GM21423 (cell line): ENCODE results near the gene ZC3H4.
"Not testable (repeated sequence)": the region's sequence is repeated elsewhere in the genome, so short reads cannot be mapped to it uniquely, and the experiment has no call there.

ENCODE experiments used
- ATAC-seq: cut with Tn5 transposase; IDR thresholded peaks from one replicate; pipeline ENCODE4 v1.9.1; 2021; ENCODE audit warnings: mild to moderate bottlenecking, moderate library complexity; ENCODE audit not compliant: unreplicated experiment

Gene ZC3H4

DNA sequence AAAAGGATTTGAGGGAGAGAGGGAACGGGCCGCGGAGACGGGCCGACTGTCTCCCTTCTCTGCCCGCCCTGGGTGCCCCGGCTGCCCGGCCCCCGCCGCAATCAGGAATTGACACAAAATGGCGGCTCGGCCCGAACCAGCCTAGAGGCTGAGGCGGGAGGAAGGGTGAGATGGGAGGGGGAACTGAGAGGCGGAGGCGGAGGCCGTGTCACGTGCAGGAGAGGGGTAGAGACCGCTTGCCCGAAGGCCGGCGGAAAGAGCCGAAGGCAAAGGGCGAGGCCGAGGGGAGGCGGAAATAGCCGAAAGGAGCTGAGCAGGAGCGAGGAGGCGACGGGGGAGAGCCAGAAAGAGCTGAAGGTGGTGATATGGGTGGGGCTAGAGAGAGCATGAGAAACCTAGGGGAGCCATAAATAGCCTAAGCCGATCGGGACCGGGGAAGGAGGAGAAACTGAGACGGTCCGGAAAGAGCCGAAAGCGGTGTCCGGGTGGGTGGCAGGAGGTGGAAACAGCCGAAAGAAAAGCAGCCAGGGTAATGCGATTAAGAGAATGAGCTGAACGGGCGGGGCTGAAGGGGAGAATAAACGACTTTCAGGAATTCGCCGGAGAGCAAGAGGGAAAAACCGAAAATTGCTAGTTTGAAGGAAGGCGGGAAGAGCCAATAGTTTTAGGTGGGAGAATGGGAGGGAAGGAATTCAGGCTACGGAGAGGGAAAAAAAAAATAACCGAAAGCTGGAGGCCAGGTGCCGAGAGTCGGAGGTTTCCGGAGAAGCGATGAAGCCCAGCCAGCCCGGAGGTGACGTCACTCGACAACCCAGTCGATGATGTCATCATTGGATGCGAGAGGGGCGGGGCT is at the start of gene ZC3H4:
Gene ZC3H4, minus strand, starts transcription at position 780 of the 853 bp plus-strand sequence. CDS start 1,192 bp downstream, outside the sequence.
- peak; percentile 80 for ATAC-seq

DNA sequence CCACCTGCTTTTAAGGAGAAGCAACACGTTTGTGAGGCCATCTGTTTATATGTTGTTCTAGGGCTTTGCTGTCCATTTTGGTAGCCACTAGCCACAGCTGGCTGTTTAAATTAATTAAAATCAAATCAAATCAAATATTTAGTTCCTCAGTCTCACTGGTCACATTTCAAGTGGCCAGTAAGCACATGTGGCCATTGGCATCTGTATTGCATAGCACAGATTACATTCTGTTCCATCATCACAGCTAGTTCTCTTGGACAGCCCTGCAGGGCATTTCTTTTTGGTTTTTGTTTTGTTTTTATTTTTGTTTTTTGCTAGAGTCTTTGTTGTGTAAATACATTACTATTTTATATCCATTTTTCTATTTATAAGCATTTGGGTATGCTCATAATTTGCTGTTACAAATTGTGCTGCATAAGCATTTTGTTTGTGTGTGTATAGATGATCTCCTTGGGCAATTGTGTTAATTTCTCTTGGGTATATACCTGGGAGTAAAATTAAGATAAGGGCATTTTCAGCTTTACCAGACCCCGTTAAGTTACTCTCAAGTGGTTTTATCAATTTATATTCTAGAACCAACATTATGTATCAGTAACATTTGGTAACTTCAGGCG is 48.4 kb upstream of the ZC3H4 start:
- no peak for ATAC-seq

DNA sequence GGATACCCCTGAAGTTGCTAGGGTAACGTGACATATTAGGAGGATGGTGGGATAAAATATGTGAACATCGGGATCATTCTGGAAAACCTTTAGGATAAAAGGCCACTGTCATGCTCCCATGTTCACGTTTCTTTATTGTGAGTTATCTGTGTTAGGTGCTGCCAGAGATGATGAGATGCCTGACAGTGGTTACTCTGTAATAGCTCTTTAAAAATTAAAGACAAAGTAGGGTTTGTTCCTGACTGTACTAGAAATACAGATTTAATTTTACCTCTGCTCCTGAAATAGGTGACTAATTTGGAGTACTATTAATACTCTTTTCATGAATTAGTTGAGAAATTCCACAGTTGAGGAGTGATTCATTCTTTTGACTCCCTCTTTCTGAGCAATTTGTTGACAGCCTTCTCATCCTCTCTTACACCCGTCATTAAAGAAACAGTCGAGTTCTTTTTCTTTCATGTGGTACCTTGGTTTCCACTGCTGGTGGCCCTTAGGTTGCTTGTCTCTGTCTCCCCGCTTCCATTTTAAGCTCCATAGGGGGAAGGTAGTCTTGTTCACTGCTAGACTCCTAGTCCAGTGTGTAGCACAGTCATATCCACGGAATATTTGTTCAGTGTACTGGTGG is 45.4 kb upstream of the ZC3H4 start:
- ATAC-seq: no peak

DNA sequence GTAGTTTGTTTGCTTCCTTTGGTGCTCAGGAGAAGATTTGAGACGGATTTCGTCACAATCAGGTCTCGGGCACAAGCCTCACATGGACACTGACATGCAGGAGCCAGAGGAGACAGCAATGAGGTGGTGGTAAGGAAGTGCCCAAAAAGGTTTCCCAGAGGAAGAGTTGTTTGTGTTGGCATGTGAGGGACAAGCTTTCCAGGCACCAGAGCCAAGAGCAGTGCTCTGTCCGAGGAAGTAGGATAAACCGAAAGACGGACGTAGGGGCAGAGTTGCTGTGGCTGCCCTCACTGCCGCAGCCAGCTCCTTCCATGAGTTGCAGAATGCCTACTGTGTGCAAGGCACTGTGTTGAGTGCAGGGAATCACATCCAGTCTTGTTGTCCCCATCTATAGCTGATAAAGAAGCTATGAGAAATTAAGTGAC is 44.8 kb upstream of the ZC3H4 start:
- ATAC-seq: no peak

DNA sequence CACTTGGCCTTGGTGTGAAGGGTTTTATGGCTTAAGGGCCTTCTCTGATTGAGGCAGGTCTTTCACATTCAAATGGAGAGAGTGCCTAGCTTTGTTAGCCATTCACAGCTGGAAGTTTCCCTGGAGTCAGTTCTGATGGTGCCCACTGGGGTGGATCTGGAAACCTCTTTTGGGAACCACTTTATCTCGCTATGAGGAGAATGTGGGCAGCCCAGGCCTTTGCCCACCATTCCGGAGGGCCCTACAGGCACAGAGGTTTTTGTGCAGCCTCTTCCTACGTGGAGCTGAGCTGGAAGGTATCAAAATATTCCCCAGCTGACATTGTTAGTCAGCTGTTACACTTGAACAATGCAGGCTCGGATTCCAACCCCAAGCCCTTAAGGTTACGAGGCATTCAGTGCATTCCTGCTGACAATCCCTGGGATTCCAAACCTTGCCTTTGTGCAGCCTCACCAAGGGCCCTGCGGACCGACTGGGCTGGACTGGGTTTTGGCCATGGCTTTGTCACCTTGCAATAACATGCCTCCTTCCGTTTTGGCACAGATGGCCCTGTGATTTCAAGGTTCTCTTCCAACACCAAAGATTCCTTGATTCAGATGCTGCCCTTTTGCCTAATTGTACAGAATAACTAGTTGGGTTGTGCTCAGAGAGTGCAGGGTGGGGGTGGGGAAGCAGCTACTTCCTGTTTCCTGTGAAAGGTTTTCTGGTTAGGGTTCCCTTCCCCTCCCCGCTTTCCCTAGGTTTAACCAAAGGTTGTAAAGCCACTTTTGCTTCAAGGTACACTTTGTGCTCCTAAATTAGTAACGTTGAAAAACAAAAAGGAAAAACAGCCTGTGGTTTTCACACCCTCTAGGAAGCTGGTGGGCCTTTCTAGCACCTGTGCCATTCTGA is 44.1 kb upstream of the ZC3H4 start:
- no peak for ATAC-seq

DNA sequence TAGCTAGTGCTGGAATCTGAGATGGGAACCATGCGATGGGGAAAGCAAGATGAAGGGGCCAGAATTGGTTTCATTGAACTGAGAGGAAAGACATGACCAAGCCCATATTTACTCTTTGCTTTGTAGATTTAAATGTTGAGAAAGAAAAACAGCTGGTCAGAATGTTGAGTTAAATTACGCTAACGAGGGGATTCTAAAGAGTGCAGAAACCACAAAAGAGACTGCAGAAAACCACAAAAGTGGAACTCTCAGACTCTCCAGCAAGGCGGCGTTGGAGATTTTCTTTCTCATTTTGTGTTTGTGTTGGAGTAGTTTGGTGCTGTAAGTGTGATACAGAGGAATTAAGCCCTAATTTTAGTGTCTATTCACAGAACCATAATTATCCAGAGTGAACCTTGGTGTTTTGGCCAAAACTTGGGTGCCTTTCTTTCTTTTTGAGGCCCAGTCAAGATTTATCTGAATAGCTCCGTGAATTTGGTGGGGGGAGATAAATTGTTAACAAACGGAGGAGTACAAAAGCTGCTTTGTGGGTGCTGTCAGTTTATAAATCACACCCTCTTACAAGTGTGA is 43.4 kb upstream of the ZC3H4 start:
- no peak for ATAC-seq

DNA sequence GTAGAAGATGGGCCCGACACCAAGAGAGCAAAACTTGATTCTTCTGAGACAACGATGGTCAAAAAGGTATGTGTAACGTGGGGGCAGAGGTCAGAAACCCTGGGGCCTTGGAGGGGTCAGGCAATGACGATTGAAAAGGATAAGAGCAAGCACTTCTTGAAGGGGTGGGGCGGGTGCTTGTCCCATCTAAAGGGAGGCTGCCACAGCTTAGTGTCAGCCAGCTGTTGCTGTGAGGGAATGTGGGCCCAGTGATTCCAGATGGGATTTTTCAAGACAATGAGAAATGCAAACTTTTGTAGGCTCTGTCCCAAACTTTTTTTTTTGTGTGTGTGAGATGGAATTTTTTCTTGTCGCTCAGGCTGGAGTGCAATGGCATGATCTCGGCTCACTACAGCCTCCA is 41.6 kb upstream of the ZC3H4 start:
- ATAC-seq: no peak

DNA sequence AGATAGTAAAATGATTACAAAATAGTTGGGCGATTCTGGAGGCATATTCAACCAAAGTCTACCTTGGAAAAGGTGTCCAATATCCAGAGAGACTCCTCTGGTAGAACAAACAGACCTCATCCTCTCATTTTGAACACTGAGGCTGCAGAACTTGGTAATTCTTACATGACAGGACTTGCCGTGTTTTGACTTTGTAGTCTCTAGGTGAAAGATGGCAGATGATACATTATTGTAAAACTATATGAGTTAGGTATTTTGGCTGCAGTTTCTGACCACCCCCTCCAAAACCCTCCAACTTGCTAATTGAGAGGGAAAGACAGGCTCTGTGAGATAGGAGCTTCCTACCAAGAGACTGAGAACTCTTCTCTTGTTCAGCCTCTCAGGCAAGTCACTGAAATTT is 39.7 kb upstream of the ZC3H4 start:
- no peak for ATAC-seq

DNA sequence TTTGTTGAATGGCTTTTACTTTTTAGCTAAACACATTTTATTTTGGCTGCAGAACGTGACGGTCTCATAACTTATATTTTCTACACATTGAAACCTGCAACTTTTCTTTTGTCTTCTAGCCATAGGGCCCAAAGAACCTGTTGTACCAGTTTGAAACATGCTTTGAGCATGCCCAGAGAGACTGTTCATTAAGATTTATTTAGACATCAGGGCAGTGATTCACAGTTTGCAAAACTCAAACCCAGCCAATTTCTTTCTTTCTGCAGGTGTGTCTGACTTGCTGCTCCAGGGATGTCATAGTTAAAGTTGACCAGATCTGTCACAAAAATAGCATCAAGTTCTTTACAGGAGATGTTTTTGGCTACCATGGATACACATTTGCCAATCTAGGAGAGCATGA is 39.1 kb upstream of the ZC3H4 start:
- ATAC-seq: no peak

DNA sequence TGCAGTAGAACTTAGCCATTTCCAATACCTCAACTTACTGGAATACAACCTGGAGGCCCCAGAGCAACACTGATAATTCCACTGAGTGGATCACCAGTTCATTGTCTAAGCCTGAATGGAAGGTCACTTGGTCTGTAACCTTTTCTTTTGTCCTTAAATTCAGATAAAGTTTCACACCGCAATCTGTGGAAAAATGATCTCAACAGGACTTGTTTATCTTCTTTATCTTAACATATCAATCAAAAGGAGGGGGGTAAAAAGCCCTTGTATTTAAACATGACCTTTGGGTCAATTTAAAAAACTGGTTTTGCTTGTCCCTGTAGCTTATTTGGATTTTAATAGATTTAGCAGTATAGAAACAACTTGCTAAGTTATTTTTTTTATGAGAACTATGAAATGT is 38.6 kb upstream of the ZC3H4 start:
- no peak for ATAC-seq

DNA sequence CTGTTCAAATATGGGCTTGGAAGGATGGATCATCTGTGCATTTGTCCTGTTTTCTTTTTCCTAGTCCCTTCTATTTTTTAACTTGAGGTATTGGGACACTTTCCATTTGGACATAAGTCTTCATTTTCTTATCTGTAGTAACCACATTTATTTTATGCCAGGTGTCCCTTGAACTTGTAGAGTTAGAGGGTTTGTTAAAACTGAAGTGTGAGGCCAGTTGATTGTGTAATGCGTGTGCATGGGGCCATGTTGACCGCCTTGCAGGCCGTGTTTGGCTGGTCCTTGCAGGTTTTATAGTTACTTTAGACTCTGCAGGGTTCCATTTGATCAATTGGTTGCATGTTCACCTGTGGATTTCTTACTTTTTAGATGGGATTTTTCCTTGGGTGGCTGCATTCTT is 38.1 kb upstream of the ZC3H4 start:
- ATAC-seq: no peak

DNA sequence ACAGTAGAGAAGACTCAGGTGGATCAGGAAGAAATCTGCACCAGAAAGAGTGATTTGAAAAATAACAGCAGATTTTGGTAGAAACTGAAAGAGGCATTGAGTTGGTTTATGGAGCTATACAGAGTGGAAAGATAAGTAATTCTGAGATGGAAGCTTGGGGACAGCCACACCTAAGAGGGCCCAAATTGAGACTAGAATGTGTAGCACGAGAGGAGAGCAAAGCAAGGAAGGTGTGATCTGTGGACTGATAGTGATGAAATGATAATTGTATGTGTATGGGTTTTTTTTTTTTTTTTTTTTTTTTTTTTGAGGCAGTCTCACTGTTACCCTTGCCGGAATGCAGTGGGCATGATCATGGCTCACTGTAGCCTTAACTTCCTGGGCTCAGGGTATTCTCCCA is 33.3 kb upstream of the ZC3H4 start:
- ATAC-seq: no peak

DNA sequence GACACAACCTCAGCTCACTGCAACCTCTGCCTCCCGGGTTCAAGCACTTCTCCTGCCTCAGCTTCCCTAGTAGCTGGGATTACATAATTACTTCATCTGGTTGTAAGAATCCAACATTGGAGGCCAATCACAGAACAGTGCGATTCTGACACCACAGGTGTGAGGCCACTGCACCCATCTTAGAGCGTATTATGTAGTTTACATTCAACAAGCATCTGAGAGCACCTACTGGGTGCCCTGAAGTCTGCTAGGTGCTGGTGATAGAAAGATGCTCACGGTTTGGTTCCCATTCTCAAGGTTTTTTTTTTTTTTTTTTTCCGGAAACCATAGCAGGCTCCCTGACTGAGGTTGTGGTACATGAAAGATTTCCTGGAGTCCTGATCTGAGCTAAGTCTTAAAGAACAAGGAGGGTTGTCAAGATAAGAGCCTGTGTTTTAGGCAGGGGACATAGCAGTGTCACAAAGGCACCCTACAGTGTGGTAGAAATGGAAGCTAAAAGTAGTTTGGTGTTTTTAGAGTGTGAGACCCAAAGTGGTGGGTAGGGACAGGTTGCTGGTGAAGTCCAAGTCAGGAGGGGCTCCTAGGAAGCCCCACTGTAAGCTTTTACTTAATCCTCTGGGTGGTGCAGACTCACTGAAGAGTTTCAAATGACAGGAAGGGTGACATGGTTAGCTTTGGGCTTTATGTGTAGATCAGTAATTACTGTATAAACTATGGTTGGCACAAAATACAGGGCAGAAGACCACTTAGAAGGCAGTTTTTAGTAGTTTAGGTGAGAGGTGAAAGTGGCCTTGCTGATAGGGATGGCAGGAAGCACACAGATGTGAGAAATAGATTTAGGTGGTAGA is 32.3 kb upstream of the ZC3H4 start:
- no peak for ATAC-seq

DNA sequence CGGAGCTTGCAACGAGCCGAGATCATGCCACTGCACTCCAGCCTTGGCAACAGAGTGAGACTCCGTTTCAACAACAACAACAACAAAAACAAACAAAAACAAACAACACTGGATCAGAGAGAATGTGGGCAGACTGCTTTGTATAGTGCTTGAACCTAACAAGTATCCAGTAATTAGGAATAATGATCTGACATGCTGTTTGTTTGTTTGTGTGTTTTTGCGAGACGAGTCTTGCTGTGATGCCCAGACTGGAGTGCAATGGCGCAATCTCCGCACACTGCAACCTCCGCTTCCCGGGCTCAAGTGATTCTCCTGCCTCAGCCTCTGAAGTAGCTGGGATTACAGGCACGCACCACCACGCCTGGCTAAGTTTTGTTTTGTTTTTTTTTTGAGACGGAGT is 31.1 kb upstream of the ZC3H4 start:
- ATAC-seq: no peak

DNA sequence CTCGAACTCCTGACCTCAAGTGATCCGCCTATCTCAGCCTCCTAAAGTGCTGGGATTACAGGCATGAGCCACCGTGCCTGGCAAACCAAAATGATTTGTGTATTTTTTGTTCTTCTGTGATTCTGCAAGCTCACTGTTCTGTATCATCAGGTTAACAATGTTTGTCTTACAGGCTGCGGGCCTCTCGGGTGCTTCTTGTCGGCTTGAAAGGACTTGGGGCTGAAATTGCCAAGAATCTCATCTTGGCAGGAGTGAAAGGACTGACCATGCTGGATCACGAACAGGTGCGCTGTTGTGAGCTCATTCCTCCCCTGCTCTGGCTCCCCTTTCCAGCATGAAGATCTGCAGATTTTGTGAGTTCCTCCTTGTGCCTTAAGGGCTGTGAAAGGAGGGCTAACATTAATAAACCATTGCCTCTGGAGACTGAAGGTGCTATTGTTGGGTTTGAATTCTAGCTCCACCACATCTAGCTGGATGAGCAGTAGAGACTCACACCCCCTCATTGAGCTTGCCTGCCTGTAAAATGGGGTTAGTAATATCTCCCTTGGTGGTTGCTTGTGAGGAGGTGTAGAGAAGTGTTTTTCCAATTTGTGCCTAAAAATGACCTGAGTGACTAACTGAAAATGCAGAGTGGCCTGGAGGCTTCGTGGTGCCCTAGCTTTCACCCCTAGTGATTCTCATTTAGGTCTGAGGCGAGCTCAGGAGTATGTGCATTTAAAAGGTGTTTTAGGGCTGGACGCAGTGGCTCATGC is 29.9 kb upstream of the ZC3H4 start:
- ATAC-seq: no peak

DNA sequence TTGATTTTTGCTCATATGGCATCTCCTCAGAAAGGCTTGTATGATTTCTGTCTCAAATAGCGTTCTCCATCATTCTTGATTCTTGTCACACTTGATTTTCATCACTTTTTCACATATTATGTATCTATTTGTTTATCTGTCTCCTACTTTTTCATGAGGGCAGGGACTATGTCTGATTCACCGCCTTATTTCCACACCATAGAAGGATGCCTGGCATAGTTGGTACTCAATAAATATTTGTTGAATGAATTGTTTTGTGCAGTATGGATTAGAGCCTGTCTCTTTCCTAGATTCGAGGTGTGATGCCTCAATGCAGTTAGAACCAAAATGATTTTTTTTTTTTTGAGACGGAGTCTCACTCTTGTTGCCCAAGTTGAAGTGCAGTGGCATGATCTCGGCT is 29.2 kb upstream of the ZC3H4 start:
- no peak for ATAC-seq

DNA sequence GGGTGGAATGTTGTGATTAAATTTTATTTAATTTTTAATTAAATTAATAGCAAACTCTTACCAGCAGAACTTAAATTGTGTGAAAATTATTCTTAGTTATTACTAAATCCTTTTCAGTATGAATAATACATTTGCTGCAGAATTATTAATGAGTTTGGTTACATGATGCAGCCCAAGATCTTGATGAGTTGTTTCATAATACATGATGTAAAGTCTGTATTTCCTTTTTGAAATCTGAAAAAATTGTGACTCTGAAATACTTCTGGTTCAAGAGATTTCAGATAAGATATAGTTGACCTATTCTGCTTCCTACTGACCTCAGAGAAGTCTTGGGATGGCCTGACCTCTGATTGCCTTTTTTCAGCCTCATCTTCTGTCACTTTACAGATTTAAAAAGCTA is 28.1 kb upstream of the ZC3H4 start:
- no peak for ATAC-seq

DNA sequence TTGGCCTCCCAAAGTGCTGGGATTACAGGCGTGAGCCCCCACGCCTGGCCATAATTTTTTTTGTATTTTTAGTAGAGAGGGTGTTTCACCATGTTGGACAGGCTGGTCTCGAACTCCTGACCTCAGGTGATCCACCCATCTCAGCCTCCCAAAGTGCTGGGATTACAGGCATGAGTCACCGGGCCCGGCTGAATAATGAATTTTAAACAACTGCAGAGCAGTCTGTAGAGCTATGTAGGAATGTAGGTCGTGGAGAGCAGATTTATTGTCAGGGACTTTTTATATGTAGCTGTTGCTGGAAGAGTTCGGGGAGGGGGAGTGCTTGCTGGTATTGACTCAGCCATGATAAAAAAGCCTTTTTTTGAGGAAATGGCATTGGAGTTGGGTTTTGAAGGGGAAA is 27.7 kb upstream of the ZC3H4 start:
- ATAC-seq: not testable (repeated sequence)

DNA sequence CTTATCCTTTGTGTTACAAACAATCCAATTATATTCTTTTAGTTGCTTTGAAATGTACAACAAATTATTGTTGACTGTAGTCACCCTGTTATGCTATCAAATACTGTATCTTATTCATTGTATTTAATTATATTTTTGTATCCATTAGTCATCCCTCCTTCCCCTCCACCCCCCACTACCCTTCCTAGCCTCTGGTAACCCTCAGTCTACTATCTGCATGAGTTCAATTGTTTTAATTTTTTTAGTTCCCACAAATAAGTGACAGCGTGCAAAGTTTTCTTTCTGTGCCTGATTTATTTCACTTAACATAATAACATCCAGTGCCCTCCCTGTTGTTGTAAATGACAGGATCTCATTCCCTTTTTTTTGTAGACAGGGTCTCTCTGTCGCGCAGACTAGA is 21.6 kb upstream of the ZC3H4 start:
- ATAC-seq: no peak
